SK-MEL-5 (cell line): Measurements from ENCODE around the gene BIRC7. TPM values are rescaled to one million over a fixed set of nuclear protein-coding genes. Genes with fewer than 3 reads are reported as not detected.

Experiments used
- DNase-seq: peaks from one replicate; pipeline ENCODE4 v3.0.0-alpha.2; 2016; ENCODE audit warnings: low read depth, low spot score
- in situ Hi-C: cut with HindIII; loops from 2 replicates; pipeline ENCODE4 v1.10.0; 2016; ENCODE audit warnings: low sequenced_read_pairs, high pct_unique_total_duplicates, low pct_unique_long_range_greater_than_20kb
- total RNA-seq: library from RNA; depleted of rRNA; stranded (reverse); fragments of >200 nt; shearing (Covaris generic); gene quantifications from 2 replicates; pipeline ENCODE4 v1.2.3, GENCODE V29; 2014

BIRC7 gene
- total RNA-seq, 1 experiment from 2014 or later: 12.3 TPM

DNA sequence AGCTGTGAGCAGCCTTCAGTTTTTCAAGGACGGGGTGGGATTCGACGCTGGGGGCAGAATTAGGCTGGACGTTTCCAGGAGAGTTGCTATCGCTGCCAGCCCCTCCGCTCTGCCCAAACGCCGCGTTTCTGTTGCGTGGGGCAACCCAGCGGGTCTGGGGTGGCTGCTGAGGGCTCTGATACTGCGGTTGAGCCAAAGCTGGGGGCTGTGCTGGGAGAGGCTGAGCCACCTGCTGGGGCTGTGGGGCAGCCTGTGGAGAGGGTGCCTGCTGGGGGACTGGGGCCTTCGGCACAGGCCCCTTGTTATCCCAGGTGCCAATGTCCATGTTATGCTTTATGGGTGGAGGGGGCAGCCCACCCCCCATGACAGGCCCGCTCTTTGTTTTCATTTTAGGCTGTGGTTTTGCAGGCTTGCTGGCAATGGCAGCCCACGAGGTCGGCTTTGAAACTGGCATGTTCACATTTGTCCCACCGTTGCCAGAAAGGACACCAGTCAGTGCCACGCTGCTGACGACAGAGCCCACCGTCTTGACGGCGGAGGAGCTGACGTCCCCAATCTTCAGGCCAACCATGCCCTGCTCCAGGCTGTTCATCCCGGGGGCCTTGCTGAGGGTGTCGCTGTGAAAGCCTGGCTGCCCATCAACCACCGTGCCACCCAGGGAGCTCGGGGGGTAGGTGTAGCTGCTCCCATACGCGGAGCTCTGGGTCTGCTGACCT is 32.7 kb upstream of the BIRC7 start:
- in situ Hi-C loops: no loop called here
- DNase-seq: no peak

DNA sequence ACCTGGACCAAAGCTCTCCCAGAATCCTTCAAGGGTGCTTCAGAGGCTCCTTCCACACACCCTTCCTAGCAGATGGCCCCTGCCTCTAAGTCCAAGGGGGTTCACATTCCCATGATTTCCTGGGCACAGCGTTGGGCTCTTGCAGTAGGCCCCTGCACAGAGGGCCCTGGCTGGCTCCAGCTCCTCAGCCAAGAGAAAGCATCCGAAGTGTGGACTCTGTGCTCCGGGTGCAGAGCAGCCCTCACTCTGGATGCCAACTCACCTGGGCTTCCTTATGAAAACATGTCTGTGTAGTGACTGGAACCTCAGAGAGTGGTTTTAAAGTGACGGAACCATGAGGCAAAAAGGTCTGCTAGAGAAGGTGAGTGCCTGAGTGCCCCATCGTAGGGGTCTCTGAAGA is 31.3 kb upstream of the BIRC7 start:
- in situ Hi-C loops: no loop called here
- no peak for DNase-seq

DNA sequence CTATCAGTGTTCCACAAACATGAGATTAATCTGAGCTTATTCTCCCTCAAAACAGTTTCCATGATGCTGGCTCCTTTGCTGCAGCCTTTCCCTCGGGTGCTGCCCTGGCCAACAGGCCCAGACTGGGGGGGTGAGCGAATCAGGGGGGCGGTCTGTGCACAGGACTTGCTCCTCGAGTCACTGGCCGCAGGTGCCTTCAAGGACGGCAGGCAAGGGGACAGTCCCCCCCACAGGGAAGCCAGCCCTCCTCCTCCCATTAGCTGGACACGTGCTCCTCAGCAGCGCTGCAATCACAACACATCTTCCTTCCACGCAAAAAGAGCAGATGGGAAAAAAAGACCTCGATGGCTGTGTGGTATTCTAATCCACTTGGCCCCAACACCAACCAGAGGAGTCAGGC is 29.8 kb upstream of the BIRC7 start:
- in situ Hi-C loops: no loop called here
- no peak for DNase-seq

DNA sequence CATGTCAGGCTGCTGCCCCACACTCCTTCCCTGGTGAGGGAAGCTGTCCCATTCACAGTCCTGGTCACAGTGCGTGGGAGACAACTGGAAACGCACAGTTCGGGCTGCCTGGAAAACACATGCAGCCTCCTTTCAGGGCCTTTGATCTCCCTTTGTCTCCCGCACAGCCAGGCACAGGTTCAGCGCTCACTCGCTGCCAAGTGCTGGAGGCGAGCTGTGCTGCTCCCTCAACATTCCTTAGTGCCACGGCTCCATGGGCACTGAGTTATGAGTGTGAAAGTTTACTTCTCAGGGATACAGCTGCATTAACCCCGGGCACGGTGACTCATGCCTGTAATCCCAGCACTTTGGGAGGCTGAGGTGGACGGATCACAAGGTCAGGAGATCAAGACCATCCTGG is 28.8 kb upstream of the BIRC7 start:
- no peak for DNase-seq
- in situ Hi-C loops: no loop called here

DNA sequence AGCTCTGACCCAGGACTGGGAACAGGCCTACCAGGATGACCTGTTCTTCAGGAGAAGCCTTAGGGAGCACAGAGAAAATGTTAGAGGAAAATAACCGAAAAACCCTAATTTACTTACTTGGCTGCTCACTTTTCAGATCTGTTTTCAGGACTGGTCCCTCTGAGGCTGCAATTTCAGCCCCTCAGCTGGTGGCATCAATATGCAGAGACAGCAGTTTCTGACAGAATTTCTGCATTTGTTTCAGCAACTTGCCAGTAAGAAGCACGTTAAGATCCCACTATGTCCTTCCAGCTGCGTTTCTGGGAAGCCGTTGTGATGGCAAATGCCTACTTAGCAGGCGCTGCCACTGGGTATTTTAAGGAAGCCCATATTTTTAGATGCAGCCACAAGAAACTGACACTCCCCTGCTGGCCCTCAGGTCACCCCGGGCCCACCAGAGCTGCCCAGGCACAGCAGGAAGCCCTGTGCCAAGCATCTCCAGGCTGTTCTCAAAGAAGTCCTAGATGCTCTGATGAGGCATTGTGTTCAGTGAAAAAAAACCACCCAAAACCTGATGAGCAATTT is 27.3 kb upstream of the BIRC7 start:
- no peak for DNase-seq
- in situ Hi-C loops: no loop called here

DNA sequence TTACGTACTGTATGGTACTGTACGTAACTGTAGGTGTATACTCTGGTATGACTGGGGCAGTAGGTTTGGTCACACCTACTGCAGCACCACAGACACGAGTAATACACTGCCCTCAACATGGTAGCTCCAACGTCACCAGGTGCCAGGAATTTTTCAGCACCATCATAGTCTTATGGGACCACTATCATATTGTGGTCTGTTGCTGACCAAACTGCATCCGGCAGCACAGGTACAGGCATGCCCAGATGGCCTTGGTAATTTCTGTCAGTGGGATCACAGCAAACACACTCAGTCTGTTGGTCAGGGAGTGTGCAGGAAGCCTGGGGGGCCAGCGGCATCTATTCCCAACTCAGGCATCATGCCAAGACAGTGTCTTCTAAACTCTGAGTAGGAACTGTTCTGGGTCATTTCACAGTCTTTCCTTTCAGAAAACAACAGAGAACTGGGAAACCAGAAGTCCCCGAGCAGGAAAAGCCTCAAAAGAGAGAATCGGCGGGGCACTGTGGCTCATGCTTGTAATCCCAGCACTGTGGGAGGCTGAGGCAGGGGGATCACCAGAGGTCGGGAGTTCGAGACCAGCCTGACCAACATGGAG is 25.6 kb upstream of the BIRC7 start:
- in situ Hi-C loops: no loop called here
- DNase-seq: no peak

DNA sequence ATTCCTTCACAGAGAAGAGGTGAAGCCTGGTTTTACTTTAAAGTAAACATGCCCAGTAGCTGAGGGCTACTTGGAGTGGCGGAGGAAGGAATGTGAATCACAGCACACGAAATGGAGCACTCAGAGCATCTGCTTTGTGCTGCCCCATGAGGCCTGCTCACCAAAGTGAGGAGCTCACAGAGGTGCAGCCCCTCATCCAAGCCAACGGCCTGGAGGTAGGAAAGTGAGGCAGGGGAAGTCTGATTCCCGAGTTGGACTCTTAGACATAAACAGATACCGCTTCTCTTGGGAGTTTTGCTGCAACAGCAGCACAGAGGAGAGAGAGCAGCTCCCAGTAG is 23.3 kb upstream of the BIRC7 start:
- in situ Hi-C loops: no loop called here
- DNase-seq: no peak

DNA sequence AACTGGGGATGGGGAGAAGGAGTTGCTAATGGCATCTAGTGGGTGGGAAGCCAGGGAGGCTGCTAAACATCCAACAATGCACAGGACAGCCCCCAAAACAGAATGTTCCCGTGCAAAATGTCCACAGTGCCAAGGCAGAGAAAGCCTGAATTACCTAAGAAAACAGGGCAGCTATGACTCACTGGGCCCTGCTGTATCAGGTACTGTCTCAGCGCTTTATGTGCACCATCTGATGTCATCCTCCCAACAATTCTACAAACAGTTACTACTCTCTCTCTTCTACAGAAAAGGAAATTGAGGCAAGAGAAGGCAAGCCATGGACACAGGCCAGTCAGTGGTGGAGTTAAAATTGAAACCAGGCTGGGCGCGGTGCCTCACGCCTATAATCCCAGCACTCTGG is 22.9 kb upstream of the BIRC7 start:
- in situ Hi-C loops: no loop called here
- DNase-seq: no peak

DNA sequence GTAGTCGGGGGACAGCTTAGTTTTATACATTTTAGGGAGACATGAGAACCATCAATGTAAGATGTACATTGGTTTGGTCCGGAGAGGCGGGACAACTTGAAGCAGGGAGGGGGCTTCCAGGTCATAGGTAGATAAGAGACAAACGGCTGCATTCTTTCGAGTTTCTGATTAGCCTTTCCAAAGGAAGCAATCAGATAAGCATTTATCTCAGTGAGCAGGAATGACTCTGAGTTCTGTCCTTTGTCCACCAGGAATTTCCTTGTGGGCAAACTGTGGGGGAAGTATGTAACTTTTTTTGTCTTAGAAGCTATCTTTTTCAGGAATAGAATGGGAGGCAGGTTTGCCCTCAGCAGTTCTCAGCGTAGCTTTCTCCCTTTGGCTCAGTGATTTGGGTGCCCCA is 21.2 kb upstream of the BIRC7 start:
- no peak for DNase-seq
- in situ Hi-C loops: no loop called here

DNA sequence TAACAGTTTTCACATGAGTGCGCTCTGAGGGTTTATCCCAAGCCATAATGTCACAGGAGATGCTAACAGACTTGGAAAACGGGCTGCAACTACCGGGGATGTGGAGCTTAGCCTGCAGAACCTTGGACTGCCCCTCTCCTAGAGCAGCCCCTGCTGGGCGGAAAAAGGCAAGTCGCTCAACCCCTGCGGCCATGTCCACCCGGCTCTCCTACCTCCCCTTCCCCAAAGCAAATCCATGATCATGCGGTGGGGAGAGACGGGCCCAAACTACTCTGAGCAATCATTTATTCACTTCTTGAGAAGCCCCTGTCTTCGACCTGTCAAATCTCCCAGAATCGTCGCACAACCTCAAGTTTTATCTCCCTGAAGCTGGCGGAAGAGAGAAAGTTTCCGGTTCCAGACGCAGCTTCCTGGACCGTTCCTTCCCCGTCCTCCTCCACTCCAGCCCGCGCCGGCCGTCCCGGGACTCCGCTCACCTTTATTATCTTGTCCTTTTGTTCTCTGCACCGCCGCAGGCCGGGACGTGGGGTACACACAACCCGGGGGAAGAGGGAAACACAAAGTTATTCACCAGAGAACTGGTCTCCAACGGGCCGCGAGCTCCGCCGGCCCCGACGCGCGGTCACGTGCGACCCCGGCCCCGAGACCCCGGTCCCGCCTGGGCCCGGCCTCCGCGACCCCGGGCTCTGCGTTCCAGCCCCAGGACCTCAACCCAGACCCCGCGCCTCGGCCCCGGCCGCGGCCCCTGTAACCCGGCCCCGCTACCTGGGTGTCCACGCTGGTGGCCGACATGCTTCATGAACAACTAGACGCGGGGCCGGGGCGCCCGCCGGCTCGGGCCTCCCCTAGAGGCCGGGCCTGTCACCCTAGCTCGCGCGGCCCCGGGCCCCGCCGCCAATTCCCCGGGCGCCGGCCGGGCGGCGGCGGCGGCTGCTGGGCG is 20.3 kb upstream of the BIRC7 start:
- peak; percentile 74 for DNase-seq
- in situ Hi-C loops: no loop called here

DNA sequence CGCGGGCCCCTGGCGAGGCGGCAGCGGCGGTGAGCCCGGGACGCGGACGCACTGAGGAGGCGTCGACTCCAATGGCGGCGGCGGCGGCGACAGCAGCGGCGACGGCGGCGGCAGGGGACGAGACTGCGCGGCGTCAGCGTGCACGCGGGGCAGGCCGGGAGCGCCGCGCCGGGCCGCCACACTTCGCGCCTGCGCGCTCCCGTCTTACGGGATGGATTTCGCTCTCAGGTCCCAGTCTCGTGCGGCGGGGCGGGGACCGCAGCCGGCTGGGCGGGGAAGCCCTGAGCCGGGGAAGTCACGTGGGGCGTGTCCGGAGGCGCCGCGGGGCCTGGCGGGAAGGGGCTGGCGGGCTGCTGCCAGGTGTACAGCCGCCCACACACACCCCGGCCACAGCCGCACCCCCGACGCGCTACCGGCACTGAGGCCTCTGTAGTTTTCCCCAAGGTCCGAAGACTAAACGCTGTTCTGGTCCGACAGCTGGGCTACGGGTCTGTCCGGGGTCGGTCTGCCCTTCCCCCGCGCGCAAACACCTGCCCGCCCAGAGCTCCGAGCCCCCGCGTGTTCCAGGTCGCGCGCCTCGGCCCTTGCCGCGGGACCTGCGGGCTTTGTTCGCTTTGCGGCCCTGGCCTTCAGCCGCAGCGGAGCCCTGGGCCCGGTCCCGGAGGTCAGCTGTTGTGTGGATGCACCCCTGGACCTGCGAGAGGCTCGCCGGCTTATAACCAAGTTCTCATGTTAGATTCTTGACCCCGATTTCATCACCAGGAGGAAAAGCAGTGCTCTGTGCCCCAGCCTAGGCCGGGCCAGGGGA is 19.5 kb upstream of the BIRC7 start, which contains the start of gene YTHDF1:
YTHDF1 (minus strand) TSS at position 91 of the 808 bp plus-strand sequence. CDS start 239 bp downstream, outside the sequence.
- peak; percentile 95 for DNase-seq
- in situ Hi-C loops: no loop called here

DNA sequence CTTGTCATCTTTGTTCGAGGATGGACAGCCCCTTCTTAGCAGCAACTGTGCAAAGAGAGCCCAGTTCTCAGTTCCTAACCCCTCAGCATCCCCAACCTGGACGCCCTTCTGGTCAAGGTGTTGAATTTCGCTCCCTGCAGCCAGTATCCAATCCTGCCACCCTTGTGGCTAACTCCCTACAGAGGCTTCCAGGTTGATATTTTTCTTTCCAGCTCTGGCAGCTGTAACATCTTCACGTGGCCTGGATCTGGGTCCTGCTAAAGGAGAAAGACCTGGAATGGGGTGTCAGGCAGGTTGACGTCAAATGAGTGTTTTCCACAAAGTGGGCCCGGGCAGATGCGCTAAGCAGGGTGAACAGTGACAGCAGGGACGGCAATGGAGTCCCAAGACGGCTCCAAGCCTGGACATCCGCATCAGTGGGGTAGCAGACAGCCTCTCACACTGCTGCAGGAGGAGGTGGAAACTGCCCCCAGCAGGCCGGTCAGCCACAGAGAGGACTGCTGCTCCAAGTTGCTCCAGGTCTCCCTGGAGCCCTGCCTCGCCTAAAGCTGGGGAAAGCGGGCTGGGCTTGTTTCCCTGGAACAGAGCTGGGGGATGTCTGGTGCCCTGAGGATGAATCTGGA is 18.7 kb upstream of the BIRC7 start:
- in situ Hi-C loops: no loop called here
- DNase-seq: no peak

DNA sequence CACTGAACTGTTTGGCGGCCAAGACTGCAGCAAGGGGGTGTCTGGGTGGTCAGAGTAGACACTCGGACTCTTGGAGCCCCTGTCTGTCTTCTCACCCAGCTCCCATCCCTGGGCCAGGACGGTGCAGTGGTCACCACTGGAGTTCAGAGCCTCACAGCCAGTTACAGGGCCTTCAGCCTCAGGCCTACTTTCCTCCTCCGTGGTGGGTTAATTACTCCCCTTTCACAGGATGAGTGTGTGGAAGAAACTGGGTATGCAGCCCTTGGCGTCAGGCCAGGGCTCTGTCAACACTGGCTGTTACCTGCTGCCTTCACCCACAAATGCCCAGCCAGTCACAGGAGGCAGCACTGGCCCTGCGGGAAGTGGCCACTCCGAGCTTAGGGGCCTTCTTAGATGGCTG is 18.0 kb upstream of the BIRC7 start:
- DNase-seq: no peak
- in situ Hi-C loops: no loop called here

DNA sequence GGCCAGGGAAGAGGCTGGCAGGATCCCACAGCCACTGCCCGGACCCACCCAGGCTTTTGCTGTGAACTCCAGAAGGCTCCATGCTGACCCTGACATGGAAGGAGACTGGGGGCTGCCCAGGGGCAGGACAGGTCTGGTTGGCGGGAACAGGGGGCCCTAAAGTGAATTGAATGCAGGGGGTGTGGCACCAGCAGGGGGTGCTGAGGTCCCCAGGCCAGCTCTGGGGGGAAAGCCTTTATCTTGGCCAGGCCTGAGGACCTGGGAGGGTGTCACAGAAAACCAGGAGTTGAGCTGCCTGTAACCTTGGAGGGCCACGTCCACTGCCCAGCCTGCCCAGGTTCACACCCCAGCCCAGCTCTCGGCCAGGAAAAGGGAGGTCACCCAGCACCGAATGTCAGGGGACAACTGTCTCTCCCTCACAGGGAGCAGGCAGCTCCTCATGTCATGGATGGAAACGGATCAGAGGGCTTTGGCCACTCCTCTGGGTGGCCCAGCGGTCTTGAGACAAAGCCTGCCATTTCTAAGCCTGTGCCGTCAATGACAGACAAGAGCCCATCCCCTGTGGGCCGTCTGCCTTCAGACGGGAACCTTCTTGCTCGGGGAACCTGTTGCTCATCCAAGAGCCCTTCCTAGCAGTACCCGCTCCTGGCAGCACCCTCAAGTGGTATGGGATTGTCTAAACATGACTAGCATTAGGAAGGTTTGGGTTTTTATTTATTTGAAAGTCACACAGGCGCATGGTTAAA is 16.8 kb upstream of the BIRC7 start:
- in situ Hi-C loops: no loop called here
- no peak for DNase-seq

DNA sequence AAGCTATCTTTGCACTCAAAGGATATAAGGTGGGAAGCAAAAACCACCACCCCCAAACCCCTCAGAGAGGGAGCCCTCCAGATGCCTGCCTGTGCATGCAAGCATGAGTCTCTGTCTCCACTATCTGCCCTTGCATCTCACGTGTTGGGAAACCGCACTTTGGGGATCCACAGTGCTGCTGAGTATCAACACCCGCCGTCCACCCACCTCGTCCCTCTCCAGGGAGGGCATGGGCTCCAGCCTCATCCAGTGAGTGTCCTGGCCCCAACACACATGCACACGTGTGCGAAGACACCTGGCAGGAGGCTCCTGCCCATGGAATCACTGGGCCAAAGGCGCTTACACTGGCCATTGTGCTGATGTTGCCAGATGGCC is 16.3 kb upstream of the BIRC7 start:
- in situ Hi-C loops: no loop called here
- no peak for DNase-seq

DNA sequence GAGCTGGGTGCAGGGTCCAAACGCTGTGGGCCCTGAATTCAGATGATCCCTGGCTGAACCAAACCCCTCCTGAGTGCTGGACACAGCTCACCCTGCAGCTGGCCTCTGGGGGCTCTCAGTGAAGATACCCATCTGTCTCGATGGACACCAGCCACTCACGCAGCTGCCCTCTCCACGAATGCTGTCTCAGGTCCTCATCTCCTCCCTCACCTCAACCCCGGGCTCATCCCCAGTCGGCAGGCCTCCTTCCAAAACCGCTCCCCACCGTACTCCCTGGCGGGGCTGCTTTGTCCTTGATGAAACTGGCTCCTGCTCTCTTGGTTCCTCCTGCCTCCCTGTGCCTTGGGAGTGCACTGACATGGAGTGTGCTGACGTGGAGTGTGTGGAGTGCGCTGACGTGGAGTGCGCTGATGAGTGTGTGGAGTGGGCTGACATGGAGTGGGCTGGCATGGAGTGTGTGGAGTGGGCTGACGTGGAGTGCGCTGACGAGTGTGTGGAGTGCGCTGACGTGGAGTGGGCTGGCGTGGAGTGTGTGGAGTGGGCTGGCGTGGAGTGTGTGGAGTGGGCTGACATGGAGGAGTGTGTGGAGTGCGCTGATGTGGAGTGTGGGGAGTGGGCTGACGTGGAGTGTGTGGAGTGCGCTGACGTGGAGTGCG is 15.7 kb upstream of the BIRC7 start:
- in situ Hi-C loops: no loop called here
- no peak for DNase-seq
